Activated CD8-positive, alpha-beta memory T cell treated with anti-CD3 and anti-CD28 coated beads for 4 hours (primary cell): ENCODE data around the gene IMMP2L.

Source experiments
- DNase-seq, 2 donors: peaks; one replicate each; pipeline ENCODE4 v3.0.0-alpha.2; 2020; ENCODE audit warnings: low read depth in 2 of 2

The IMMP2L gene

GRCh38 chr7:111103136-111103535 is 459.2 kb downstream of the IMMP2L start:
- no peak for DNase-seq

- DNase-seq = no peak
Measured at GRCh38 chr7:111101856-111102646, 460.2 kb downstream of the IMMP2L start.

GRCh38 chr7:111098926-111099250 is 463.4 kb downstream of the IMMP2L start:
- no peak for DNase-seq

- DNase-seq = peak in 1 of 2 donors; percentile 27
Measured at GRCh38 chr7:111098011-111098925, 464.0 kb downstream of the IMMP2L start.

- no peak for DNase-seq
Measured at GRCh38 chr7:111096997-111097396, 465.3 kb downstream of the IMMP2L start.

- no peak for DNase-seq
Measured at GRCh38 chr7:111094419-111094818, 467.9 kb downstream of the IMMP2L start.

GRCh38 chr7:111093496-111093895 is 468.8 kb downstream of the IMMP2L start:
- DNase-seq = no peak

GRCh38 chr7:111092406-111093236 is 469.7 kb downstream of the IMMP2L start:
- DNase-seq = no peak

- no peak for DNase-seq
Measured at GRCh38 chr7:111091593-111092358, 470.5 kb downstream of the IMMP2L start.

GRCh38 chr7:111090846-111091245 is 471.4 kb downstream of the IMMP2L start, which contains the start of gene LRRN3:
Gene LRRN3, plus strand, starts transcription at chr7:111091127. Its CDS starts 31,646 bp downstream, at chr7:111122773.
- peak in 1 of 2 donors; percentile 13 for DNase-seq

- DNase-seq = no peak
Measured at GRCh38 chr7:111089822-111090426, 472.4 kb downstream of the IMMP2L start.

- no peak for DNase-seq
Measured at GRCh38 chr7:111088328-111088727, 474.0 kb downstream of the IMMP2L start.

- no peak for DNase-seq
Measured at GRCh38 chr7:111086532-111086931, 475.8 kb downstream of the IMMP2L start.

GRCh38 chr7:111085356-111085755 is 476.9 kb downstream of the IMMP2L start:
- no peak for DNase-seq

GRCh38 chr7:111083413-111083812 is 478.9 kb downstream of the IMMP2L start:
- DNase-seq = peak in 1 of 2 donors; percentile 38

- no peak for DNase-seq
Measured at GRCh38 chr7:111082351-111082750, 479.9 kb downstream of the IMMP2L start.

GRCh38 chr7:111081546-111082267 is 480.6 kb downstream of the IMMP2L start:
- DNase-seq = no peak

- DNase-seq = no peak
Measured at GRCh38 chr7:111080495-111081105, 481.7 kb downstream of the IMMP2L start.

GRCh38 chr7:111077001-111077400 is 485.3 kb downstream of the IMMP2L start:
- DNase-seq = no peak
